GM18870 (cell line): ENCODE data around the gene GKAP1.
"Not testable (repeated sequence)": the region's sequence is repeated elsewhere in the genome, so short reads cannot be mapped to it uniquely, and the experiment has no call there.

Experiments used
- ATAC-seq: cut with Tn5 transposase; IDR thresholded peaks from one replicate; pipeline ENCODE4 v1.9.1; 2021; ENCODE audit warnings: moderate library complexity; ENCODE audit not compliant: unreplicated experiment

GKAP1 gene

DNA sequence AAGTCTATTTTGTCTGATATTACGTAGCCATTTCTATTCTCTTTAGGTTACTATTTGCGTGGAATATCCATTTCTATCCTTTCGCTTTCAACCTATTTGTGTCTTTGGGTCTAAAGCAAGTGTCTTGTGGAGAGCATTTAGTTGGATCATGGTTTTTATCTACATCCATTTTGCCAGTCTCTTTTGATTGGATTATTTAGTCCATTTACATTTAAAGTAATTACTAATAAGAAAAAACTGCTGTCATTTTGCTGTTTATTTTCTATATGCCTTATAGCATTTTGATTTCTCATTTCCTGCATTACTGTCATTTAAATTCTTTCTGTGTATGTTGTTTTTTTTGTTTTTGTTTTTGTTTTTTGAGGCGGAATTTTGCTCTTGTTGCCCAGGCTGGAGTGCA, 83.8 kb downstream of the GKAP1 start:
- ATAC-seq = no peak

DNA sequence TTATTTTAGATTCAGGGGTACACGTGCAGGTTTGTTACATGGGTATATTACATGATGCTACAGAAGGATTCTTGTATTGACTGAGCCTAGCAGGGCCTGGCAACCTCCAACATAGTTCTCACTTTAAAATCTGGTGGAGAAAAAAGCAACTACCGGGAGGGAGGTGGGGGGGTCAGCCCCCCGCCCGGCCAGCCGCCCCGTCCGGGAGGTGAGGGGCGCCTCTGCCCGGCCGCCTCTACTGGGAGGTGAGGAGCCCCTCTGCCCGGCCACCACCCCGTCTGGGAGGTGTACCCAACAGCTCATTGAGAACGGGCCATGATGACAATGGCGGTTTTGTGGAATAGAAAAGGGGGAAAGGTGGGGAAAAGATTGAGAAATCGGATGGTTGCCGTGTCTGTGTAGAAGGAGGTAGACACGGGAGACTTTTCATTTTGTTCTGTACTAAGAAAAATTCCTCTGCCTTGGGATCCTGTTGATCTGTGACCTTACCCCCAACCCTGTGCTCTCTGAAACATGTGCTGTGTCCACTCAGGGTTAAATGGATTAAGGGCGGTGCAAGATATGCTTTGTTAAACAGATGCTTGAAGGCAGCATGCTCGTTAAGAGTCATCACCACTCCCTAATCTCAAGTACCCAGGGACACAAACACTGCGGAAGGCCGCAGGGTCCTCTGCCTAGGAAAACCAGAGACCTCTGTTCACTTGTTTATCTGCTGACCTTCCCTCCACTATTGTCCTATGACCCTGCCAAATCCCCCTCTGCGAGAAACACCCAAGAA, 88.8 kb downstream of the GKAP1 start:
- ATAC-seq = not testable (repeated sequence)

GRCh38 chr9:83724436-83724835, 93.1 kb downstream of the GKAP1 start:
- no peak for ATAC-seq

- no peak for ATAC-seq
Observed at GRCh38 chr9:83722726-83723495, 94.7 kb downstream of the GKAP1 start.

DNA sequence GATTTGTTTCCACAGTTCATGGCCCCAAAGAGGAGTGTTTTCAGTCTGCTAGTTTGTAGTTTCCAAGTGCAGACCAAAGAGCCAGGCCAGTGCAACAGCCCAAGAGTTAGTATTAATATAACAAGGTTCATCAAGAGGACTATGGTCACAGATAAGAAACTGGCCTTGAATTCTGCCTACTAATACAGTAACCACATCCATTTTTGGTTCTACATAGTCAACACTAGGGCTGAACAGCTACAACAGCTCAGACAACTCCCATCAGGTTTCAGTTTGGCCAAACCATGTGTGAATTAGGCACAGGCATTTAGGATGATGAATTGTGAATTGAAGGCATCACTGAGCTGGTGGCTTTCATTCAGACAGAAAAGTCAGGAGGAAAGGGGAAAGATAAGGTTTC, 96.1 kb downstream of the GKAP1 start:
- ATAC-seq = no peak

DNA sequence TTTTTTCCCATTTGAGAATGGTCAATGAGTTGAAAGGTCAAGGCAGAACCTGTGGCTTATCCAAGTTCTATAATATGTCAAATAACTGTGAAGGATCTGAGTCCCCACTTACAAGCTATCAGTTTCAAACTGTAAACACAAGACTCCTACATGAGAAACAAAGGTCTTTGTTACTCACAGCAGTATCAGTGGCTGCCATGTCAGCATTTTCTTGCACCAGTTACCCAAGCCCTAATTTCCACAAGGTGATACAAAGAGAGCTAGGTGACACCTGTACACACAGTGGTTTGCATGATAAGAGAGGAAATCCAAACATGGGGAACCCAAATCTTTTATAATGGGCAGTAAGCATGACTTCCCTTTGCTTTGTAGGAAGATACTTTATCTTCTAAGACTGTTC, 101.8 kb downstream of the GKAP1 start:
- ATAC-seq = no peak

- no peak for ATAC-seq
Observed at GRCh38 chr9:83715221-83715620, 102.3 kb downstream of the GKAP1 start.

DNA sequence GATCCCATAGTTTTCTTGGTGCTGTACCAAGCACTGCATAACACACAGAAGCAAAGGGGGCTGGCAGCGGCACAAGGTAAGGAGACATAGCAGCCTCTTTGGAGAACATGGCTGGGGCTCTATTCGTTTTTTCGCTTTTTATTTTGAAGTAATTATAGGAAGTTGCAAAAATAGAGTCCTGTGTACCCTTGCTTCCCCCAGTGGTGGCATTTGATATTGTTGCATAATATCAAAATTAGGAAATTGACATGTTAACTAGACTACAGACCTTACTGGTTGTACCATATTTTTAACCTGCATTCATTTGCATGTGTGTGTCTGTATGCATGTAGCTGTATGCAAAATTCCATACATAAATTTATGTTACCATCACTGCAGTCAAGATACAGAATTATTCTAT, 103.2 kb downstream of the GKAP1 start:
- no peak for ATAC-seq

- peak; percentile 49 for ATAC-seq
Observed at GRCh38 chr9:83708515-83709158, 108.9 kb downstream of the GKAP1 start.

DNA sequence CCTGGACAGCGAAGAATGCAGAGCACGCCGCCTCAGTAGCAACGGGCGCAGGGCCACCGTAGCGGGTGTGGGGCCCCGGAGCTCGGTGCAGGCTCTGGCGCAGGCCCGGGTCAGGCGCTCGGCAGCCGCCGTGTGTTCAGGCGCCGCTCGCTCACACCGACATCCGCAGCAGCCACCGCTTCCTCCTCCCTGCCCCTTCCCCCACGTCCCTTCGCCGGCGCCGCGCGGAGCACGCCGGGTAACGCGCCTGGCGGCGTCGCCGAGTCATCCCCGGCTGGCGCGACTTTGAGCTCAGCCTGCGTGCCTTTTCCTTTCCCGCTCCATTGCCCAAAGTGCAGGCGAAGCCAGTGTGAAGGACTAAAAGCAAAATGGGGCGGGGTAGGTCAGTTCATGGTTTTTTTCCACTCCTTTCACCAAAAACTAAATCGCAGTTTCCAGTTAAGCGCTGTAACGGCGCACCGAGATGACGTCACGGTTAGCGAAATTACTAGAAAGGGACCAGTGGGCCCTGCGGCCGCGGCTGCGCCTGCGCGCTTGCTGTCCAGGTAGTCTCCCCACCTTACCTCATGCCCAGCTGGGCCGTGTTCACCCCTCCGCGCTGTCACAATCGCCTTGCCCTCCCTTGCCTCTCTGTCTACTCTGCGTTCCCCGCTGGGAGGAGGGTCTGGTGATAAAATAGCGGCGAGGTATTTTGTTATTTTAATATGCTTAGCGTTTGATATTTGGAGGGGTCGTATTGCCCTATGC, 109.6 kb downstream of the GKAP1 start, which contains the start of gene UBQLN1:
Gene UBQLN1, minus strand, starts transcription at position 191 of the 747 bp plus-strand sequence. CDS start 279 bp downstream, outside the sequence.
- ATAC-seq = peak; percentile 59

DNA sequence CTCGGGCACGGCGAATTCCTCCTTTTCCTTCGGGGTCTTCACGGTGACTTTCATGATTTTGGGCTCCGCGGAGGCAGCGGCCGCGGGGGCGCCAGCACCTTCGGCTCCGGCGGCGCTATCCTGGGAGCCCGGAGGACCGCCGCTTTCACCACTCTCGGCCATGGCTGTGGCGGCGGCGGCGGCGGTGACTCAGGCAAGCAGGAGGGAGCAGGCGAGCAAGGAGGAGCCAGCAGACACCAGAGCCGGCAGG, 110.1 kb downstream of the GKAP1 start:
- peak; percentile 48 for ATAC-seq

GRCh38 chr9:83706676-83707517, 110.7 kb downstream of the GKAP1 start:
- ATAC-seq = peak; percentile 27

- not testable (repeated sequence) for ATAC-seq
Observed at GRCh38 chr9:83705219-83705651, 112.3 kb downstream of the GKAP1 start.

DNA sequence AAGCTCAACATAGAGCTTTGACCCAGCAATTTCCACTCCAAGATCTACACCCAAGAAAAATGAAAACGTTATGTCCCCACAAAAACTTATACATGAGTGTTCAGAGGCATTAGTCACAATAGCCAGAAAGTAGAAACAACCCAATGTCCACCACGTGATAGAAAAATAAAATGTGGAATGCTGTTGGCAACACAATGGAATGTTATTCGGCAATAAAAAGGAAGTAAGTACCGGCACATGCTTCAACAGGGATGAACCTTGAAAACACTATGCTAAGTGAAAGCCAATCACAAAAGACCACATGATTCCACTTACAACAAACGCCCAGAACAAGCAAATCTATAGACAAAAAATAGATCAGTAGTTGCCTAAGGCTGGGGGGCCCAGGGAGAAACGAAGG, 115.8 kb downstream of the GKAP1 start:
- ATAC-seq = no peak

- ATAC-seq = no peak
Observed at GRCh38 chr9:83701286-83701685, 116.3 kb downstream of the GKAP1 start.

GRCh38 chr9:83699615-83700014, 118.0 kb downstream of the GKAP1 start:
- peak; percentile 40 for ATAC-seq

GRCh38 chr9:83698976-83699585, 118.5 kb downstream of the GKAP1 start:
- peak; percentile 51 for ATAC-seq

GRCh38 chr9:83691492-83691891, 126.1 kb downstream of the GKAP1 start:
- ATAC-seq = no peak
